Measurements from ENCODE around the gene EFNA4.

DNA sequence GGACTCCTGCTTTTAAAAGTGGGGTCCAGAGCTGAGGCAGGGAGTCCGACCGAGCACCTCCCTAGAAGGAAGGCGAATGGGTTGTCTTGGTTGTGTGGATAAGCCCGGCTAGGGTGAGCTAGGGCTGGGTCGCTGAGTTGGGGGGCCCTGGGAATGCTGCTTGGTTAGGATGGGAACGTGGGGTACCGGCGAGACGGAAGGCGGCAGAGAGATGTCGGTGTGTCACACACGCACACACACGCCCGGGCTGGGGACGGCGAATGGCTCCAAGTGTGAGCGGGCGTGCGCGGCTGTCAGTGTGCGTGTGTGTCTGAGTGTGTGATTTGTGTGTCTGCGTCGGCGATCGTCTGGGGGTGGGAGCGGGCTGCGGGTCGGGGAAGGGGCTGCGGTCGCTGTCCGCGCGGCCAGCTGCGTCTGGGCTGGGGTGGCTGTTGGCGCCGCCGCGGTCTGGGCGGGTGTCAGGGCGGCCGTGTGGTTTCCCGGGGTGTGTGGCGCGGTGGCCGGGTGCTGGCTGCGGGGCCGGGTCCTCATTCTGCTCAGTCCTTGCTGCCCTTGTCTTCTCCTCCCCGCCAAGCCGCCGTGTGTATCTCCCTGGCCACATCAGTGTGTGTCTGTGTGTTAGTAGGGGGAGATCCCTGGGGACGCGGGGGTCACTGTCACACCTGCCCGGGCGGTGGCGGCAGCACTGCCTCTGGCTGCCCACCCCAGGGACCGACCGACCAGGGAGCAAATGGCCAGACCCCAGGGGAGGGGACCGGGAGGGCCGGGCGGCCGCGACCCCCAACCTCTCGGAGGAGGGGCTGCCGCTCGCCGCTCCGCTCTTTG is 16.2 kb downstream of the EFNA4 start:
- TF ChIP-seq, protein P1, sequence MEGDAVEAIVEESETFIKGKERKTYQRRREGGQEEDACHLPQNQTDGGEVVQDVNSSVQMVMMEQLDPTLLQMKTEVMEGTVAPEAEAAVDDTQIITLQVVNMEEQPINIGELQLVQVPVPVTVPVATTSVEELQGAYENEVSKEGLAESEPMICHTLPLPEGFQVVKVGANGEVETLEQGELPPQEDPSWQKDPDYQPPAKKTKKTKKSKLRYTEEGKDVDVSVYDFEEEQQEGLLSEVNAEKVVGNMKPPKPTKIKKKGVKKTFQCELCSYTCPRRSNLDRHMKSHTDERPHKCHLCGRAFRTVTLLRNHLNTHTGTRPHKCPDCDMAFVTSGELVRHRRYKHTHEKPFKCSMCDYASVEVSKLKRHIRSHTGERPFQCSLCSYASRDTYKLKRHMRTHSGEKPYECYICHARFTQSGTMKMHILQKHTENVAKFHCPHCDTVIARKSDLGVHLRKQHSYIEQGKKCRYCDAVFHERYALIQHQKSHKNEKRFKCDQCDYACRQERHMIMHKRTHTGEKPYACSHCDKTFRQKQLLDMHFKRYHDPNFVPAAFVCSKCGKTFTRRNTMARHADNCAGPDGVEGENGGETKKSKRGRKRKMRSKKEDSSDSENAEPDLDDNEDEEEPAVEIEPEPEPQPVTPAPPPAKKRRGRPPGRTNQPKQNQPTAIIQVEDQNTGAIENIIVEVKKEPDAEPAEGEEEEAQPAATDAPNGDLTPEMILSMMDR (IDR thresholded peaks at IDR 0.05), result no peak
- no peak for TF ChIP-seq POLR2AphosphoS5 (IDR thresholded peaks at IDR 0.05)
